IPS-NIHi7 (cell line): ENCODE measurements around the gene CPTP.

Source experiments
- DNase-seq: peaks from one replicate; pipeline ENCODE4 v3.0.0; 2012; ENCODE audit warnings: mixed read lengths; ENCODE audit errors: extremely low spot score

CPTP gene

DNA sequence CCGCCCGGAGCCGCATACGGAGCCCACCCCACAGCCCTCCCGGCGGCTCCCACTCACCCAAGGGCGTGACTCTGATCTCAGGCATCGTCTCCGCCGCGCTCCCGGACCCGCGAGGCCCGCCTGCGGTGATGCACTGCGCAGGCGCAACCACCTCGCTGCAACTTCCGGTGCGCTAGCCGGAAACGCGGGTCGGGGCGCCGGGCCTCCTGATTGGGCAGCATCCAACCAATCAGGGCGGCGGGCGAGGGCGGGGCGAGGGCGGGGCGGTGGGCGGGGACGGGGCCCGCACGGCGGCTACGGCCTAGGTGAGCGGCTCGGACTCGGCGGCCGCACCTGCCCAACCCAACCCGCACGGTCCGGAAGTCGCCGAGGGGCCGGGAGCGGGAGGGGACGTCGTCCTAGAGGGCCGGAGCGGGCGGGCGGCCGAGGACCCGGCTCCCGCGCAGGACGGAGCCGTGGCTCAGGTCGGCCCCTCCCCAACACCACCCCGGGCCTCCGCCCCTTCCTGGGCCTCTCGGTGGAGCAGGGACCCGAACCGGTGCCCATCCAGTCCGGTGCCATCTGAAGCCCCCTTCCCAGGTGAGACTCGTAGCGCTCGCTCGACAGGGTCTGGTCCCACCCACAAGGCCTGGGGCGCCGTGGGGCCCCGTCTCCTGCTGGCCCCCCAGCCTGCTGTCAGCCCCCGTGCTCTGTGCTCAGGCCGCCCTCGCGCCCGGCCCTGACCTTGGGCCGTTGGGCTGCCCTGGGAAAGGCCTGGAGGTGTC, at the start of gene CPTP, which contains the start of gene INTS11:
Gene CPTP (plus strand): TSS at position 279 of the 764 bp plus-strand sequence. CDS start 2,109 bp downstream, outside the sequence.
Gene INTS11 (minus strand): TSS at position 137 of the 764 bp plus-strand sequence. CDS start 52 bp downstream, at position 85.
- DNase-seq: peak; percentile 97

DNA sequence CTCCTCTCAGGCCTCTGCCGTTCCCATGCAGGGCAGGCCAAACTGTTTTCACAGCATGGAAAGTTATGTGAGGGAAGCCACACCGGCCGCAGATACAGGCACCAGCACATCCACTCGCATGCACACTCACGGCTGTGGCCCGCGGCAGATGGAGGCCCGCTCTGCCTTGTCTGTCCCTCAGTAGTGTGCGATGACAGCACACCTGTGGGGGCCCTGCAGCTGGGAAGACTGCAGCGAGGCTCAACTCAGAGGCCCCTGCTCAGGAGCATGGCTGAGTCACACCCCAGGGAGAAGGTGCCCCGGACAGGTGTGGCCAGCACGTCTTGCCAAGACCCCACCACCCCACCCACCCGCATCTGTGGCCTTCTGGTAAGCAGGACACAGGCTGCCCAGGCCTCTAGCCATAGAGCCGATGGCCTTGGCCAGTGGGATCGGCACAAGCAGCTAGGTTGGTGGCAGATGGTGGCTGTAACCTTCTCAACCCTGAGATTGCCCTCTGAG, 49.6 kb upstream of the CPTP start:
- no peak for DNase-seq

DNA sequence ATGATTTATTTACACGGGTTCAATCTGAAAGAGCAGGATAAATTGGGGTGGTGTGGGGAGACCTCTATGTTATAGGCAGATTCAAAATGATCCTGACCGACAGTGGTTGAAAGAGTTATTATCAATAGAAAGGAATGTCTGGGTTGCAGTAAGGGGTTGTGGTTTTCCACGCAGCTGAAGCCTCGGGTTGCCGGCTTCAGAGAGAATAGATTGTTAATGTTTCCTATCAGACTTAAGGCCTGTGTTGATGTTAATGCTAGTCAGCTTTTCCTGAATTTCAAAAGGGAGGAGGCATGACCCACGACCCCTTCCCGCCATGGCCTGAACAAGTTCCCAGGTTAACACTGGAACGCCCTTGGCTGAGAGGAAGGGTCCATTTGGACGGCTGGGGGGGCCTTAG, 48.8 kb upstream of the CPTP start:
- no peak for DNase-seq

DNA sequence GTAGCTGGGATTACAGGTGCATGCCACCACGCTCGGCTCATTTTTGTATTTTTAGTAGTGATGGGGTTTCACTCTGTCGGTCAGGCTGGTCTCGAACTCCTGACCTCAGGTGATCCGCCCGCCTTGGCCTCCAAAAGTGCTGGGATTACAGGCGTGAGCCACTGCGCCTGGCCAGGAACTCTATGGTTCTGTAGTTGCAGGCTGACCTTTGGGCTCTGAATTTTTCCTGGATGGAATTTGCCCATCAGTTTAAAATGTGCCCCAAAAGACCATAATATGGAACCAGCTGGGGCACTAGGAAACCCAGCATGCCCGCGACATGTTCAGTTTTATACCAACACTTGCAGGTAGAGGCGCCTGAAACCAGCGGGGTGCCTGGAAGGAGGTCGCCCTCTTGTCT, 46.0 kb upstream of the CPTP start:
- DNase-seq: no peak

DNA sequence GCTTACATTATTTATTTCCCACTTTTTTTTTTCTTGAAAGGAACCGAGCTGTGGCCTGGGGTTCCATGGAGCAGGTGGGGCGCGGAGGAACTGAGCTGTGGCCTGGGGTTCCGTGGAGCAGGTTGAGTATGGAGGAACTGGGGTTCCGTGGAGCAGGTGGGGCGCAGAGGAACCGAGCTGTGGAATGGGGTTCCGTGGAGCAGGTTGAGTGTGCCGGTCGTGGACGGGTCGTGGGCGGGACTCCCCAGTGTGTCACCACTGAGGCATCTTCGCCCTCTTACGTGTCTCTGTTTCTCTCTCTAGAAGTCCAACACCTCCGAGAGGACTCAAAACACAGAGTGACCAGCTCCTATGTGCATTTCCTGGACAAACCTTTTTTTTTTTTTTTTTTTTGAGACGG, 45.6 kb upstream of the CPTP start:
- no peak for DNase-seq

DNA sequence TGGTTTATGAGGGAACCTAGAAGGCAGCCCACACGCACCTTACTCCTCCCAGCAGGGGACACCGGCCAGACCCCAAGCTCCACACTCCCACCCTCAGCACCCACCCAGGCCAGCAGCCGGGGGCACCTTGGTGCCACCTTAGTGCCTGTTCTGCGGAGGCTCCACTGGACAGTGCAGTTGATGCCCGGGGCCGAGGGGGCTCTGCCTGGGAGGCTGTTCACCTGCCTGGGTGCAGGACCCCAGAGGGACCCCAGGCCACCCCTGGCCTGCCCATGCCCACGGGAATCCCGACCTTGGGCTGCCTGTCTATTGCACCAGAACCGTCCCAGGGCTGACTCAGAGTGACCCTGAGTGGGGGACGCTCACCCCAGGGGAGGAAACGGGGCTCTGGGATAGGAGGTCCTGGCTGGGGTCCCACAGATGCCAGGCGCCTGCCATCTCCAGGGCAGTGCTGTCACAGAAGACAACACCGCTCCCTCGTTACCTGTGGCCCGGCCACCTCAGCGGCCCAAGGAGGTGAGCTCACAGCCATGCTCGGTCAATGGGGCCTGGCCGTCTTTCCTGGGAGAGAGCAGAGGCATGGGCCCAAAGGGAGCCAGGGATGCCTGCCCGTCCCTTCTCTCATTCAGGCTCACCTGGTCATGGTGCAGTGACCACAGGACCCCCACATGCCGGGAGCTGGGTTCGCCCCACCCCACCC, 43.7 kb upstream of the CPTP start:
- no peak for DNase-seq

DNA sequence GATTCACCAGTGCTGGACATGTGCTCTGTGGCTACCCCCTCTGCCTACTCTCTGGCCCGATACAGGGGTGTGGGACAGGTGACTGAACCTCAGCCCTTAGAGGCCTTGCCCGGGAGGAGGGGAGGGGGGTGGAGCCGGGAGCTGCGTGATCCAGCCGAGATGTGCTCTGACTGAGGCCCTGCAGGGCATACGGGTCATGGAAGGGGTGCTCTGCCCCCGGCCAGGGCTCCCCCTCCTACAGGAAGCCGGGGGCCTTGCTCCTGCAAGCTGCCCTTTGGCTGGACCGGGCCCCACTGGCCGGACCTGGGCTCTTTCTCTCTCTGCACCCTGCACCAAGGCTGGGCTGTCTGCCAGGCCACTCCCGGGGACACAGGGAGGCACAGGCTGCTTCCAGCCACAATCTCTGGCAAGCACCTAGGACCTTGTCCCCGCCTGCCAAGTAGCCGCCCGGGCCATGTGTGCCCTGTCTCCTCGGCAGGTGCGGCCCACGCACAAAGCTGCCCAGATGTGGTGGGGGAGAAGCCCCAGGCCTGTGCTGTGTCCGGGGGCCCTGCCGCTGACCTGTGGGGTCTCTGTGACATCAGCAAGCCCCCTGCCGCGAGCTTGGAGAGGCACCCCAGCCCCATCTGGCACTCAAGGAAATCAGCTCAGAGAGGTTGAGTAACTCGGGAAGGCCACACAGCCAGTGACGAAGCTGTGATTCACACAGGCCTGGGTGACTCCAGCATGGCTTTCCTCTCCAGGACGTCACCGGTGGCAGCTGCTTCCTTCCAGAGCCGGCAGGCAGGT, 42.9 kb upstream of the CPTP start:
- DNase-seq: no peak

DNA sequence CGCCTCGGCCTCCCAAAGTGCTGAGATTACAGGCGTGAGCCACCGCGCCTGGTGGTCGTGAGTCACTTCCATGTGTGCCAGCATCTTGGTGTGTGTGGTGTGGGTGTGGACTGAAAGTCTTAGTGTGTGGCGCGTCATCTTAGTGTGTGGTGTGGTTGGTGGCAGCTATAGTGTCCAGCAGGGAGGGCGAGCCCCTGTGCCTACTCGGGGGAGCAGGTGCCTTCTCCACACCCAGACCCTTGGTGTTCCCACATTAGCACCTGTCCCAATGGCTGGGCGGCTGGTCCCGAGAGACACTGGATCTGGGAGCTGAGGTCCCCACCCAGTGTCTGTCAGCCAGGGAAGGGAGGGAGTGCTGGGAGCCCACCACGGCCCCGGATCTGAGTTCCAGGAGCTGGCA, 41.6 kb upstream of the CPTP start:
- DNase-seq: no peak

DNA sequence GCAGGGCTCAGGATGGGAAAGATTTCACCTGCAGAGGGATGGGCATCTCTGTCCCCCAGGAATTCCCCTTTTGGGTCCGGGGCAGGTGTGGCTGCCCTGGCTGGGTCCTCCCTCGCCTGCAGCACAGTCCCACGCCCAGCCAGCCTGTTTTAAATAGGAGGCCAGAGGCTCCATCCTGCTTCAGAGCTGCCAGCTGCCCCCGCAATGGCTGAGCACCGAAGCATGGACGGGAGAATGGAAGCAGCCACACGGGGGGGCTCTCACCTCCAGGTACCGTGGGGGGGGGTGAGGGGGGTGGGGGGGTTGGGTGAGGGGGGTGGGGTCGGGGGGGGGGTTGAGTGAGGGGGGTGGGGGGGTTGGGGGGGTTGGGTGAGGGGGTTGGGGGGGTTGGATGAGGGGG, 40.8 kb upstream of the CPTP start:
- peak; percentile 59 for DNase-seq

DNA sequence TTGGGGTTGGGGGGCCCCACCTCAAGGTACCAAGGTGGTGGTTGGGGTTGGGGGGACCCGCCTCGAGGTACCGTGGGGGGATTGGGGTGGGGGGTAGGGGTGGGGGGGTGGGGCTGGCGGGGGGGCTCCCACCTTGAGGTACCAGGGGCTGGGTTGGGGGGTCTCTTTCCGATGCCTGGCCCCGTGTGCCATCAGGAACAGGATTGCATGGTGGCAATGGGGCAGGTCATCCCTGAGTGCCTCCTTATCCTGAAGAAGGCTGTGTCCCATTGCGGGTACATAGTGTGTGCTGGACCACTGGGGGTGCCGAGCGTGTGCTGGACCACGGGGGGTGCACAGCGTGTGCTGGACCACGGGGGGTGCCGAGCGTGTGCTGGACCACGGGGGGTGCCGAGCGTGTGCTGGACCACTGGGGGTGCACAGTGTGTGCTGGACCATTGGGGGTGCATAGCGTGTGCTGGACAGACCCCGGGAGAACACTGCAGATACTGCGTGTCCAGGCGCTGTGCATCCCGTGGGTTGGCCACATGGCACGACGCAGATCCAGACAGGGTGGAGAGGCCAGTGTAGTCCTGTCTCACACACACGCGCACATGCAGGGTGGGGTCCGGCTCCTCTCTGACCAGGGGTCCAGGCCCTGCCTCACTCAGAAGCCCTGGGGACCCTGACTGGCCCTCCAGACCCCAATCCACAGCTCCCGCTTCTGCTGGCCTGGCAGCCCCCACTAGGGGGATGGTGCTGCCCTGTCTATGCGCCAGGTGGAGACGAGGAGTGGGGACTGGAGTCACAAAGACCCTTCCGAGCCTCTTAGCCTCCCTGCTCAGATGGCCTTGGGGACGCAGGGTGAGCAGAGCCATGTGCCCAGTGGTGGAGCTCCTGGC, 40.1 kb upstream of the CPTP start:
- no peak for DNase-seq

DNA sequence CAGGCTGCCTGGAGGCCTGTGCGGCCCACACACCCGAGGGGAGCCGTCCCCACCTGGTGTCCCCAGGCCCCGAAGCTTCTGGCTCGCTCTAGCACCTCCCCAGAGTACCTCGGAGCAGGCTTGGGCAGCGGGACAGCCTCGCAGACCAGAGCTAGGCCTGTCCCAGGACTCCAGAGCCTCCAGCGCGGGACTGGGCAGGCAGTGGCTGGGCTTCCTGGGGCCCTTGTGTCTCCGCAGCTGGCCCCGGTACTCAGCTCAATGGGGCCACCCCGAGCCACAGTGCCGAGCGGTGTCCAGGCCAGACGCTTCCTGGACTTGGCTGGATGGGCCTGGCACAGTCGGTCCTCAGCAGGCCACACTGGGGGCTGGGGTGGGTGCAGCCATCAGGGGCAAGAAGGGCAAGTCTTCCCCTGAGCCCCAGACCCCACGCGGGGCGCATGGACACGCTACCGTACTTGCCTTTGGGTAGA, 39.5 kb upstream of the CPTP start:
- no peak for DNase-seq

DNA sequence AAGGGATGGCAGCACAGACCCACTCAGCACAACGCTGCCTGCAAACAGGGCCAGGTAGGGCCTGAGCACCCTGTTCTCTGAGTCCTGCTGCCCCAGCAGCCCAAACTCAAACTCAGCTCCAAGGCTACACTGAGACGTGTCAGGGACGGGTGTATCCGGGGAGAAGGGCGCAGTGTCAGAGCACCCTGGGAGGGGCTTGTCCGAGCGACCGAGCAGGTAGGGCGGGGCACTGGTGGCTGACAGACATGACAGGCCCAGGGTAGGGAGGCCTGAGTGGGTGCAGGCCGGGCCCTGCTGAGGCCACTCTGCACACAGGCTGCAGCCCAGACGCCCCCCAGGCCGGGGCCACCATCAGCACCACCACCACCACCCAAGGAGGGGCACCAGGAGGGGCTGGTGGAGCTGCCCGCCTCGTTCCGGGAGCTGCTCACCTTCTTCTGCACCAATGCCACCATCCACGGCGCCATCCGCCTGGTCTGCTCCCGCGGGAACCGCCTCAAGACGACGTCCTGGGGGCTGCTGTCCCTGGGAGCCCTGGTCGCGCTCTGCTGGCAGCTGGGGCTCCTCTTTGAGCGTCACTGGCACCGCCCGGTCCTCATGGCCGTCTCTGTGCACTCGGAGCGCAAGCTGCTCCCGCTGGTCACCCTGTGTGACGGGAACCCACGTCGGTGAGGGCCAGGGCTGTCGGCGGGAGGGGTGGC, 38.8 kb upstream of the CPTP start:
- DNase-seq: peak; percentile 13

DNA sequence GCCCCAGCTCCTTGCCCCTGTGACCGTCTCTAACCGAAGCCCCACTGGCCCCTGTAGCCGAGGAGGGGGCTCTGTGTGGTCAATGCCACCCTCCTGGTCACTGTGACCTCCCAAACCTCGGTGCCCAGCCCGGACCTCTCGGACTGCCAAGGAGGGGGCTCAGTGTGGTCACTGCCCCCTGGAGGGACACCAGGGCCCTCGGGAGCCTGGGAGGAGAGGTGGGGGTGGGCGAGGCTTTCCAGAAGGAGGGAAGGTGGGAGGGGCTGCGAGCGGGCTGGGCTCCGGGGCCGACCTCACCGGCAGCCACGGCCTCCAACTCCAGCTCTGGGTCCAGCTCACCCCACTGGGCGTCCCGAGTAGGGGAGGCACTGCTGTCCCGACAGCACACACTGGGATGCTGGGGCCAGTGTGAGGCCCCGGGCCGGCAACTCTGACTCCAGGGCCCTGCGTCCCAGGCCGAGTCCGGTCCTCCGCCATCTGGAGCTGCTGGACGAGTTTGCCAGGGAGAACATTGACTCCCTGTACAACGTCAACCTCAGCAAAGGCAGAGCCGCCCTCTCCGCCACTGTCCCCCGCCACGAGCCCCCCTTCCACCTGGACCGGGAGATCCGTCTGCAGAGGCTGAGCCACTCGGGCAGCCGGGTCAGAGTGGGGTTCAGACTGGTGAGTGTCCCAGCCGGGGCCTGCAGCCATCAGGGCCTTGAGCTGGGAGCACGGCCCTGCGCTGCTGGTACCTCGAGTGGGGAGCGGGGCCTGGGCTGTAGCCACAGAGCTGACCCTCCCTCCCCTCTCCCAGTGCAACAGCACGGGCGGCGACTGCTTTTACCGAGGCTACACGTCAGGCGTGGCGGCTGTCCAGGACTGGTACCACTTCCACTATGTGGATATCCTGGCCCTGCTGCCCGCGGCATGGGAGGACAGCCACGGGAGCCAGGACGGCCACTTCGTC, 38.0 kb upstream of the CPTP start:
- no peak for DNase-seq

DNA sequence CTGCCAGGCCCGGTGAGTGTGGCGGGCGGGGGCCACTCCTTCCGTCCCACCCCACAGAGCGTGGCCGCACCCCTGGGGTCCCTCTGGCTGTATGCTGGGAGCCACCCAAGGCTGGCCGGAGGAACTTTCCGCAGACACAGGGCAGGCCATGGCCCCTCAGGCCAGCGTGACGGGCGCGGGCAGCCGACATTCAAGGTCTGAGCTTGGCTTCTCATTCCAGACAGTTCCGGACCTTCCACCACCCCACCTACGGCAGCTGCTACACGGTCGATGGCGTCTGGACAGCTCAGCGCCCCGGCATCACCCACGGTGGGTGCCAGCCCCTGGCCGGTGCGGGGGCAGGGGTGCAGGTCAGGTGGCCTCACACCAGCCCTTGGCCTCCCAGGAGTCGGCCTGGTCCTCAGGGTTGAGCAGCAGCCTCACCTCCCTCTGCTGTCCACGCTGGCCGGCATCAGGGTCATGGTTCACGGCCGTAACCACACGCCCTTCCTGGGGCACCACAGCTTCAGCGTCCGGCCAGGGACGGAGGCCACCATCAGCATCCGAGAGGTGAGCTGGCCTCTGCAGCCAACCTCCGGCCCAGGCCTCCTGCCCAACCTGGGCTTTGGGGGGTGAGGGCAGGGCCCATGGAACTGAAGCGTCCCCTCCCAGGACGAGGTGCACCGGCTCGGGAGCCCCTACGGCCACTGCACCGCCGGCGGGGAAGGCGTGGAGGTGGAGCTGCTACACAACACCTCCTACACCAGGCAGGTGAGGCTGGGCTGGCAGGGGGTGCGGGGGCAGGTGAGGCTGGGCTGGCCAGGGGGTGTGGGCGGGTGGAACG, 37.1 kb upstream of the CPTP start:
- DNase-seq: no peak

DNA sequence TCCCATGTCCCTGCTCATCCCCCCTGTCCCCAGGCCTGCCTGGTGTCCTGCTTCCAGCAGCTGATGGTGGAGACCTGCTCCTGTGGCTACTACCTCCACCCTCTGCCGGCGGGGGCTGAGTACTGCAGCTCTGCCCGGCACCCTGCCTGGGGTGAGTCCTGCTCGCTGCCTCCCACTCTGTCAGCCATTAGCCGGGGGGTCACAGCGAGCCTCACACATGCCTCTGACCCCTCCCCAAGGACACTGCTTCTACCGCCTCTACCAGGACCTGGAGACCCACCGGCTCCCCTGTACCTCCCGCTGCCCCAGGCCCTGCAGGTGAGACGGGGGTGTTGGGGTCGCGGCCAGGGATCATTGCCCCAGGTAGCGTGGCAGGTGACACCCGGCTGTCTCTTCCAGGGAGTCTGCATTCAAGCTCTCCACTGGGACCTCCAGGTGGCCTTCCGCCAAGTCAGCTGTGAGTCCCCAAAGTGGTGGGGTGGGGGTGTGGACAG, 34.3 kb upstream of the CPTP start:
- DNase-seq: peak; percentile 86

DNA sequence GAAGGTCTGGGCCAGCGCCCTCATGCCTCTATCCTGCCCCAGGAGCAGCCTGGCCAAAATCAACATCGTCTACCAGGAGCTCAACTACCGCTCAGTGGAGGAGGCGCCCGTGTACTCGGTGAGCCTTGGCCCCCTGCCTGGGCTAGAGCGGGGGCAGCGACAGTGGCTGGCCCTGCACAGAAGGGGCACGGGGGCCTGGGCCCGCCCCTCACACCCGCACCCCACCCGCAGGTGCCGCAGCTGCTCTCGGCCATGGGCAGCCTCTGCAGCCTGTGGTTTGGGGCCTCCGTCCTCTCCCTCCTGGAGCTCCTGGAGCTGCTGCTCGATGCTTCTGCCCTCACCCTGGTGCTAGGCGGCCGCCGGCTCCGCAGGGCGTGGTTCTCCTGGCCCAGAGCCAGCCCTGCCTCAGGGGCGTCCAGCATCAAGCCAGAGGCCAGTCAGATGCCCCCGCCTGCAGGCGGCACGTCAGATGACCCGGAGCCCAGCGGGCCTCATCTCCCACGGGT, 33.5 kb upstream of the CPTP start:
- no peak for DNase-seq

DNA sequence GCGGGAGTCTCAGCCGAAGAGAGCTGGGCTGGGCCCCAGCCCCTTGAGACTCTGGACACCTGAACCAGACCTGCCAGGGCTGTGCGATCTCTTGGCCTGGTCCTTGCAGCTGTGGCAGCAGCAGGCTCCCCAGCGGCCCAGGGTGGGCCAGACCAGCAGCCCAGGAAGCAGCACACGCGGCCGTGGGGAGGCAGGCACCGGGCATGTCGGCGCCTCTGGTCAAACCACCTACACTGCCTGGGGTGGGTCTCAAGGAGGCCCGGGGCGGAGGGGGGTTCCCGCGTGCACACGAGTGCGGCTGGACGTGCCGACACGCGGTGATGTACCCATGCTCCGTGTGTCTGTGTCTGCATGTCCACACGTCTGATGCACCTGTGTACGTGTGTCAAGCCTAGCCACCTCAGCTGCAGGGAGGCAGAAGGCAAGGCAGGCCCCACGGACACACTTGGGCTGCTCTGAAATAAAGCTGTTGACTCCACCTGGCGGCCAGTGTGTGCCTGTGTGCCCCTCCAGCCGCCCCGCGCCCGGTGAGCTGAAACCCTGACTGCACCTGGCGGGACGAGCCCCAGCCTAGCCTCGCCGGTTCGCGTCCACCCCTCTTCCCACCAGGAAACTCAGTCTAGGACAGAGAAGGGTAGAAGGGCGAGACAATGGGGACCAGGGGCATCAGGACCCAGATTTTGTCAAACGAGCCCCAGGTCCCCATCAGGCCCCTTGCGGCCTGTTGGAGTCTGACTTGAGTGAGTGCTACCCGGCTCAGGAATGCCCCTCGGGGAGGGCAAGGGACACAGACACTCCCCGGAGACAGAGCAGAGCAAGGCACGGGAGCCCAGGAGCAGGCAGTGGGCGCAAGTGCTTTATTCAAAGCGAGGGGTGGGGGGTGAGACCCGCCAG, 32.8 kb upstream of the CPTP start:
- peak; percentile 84 for DNase-seq
